ENCODE measurements around the gene MCTP1.

- TF ChIP-seq, protein P1, sequence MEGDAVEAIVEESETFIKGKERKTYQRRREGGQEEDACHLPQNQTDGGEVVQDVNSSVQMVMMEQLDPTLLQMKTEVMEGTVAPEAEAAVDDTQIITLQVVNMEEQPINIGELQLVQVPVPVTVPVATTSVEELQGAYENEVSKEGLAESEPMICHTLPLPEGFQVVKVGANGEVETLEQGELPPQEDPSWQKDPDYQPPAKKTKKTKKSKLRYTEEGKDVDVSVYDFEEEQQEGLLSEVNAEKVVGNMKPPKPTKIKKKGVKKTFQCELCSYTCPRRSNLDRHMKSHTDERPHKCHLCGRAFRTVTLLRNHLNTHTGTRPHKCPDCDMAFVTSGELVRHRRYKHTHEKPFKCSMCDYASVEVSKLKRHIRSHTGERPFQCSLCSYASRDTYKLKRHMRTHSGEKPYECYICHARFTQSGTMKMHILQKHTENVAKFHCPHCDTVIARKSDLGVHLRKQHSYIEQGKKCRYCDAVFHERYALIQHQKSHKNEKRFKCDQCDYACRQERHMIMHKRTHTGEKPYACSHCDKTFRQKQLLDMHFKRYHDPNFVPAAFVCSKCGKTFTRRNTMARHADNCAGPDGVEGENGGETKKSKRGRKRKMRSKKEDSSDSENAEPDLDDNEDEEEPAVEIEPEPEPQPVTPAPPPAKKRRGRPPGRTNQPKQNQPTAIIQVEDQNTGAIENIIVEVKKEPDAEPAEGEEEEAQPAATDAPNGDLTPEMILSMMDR (IDR thresholded peaks at IDR 0.05 in 4 of 5, conservative IDR thresholded peaks at IDR 0.05 in 1 of 5), result no peak
- no peak for TF ChIP-seq POLR2A (IDR thresholded peaks at IDR 0.05)
Observed at GRCh38 chr5:94691949-94692348, 592.9 kb downstream of the MCTP1 start.
